ENCODE data around the gene TREML4. TPM values are rescaled to one million over a fixed set of nuclear protein-coding genes. Genes with fewer than 3 reads are reported as not detected.
A peak's percentile ranks its signal among the peaks of the same experiment; 100 is the strongest.

TREML4 gene
- total and polyA plus RNA-seq, 9 of the 15 experiments (the other 6 are each of a cell fraction or from before 2014, with no cell fraction given): not detected

- TF ChIP-seq PBX2 (CRISPR knock-in tag; IDR thresholded peaks at IDR 0.05; ENCODE audit: low read depth) (no peak), PBX2 (tag; conservative IDR thresholded peaks at IDR 0.05; ENCODE audit: low read depth) (no peak), NFYB (IDR thresholded peaks at IDR 0.05; ENCODE audit: extremely low read depth, insufficient read length) (peak; percentile 70), ZBTB40 (IDR thresholded peaks at IDR 0.05) (no peak), ZBTB40 (CRISPR knock-in tag; IDR thresholded peaks at IDR 0.05) (no peak), TCF15 (CRISPR knock-in tag; IDR thresholded peaks at IDR 0.05) (no peak), CHCHD3 (CRISPR knock-in tag; IDR thresholded peaks at IDR 0.05) (no peak), USF2 (CRISPR knock-in tag; IDR thresholded peaks at IDR 0.05) (peak; percentile 71), TCF3 (CRISPR knock-in tag; IDR thresholded peaks at IDR 0.05) (no peak), HDAC6 (IDR thresholded peaks at IDR 0.05; ENCODE audit: low read depth, low read length) (no peak)
Measured at GRCh38 chr6:41283600-41283999, 55.5 kb downstream of the TREML4 start (continued).
